Measurements from ENCODE around the gene ITGB5. TPM values are rescaled to one million over a fixed set of nuclear protein-coding genes. Genes with fewer than 3 reads are reported as not detected.

Gene ITGB5
- total RNA-seq, 1 experiment from 2014 or later, result 146 TPM

- H3K79me1 ChIP-seq (ENCODE audit: insufficient read depth, low read depth, low read length, poor library complexity, severe bottlenecking), result peaks cover 2% of the 10 kb centered on the region
- H4K5ac ChIP-seq (ENCODE audit: insufficient read length, low read depth, low read length), result no peak overlapping the region
- H4K20me1 ChIP-seq (ENCODE audit: control insufficient read depth, insufficient read depth, insufficient read length), result no peaks in the 10 kb centered on the region
- H3K4me1 Mint-ChIP-seq, result peaks cover 7 to 15% of the 10 kb centered on the region in 2 experiments
- H2AFZ ChIP-seq (ENCODE audit: low read length), result no peak overlapping the region
- H3K27me3 ChIP-seq (ENCODE audit: insufficient read depth, low read length), result no peaks in the 10 kb centered on the region
- H2BK12ac ChIP-seq (ENCODE audit: insufficient read length, low read depth, low read length), result no peak overlapping the region
- no peak overlapping the region for H2BK5ac ChIP-seq (ENCODE audit: insufficient read length, low read length)
- no peaks in the 10 kb centered on the region for H3K9me3 ChIP-seq (ENCODE audit: control insufficient read depth, low read depth, low read length)
- no peaks in the 10 kb centered on the region for H3K27me3 Mint-ChIP-seq (ENCODE audit: low read depth)
- no peak overlapping the region for H3K4me2 ChIP-seq (ENCODE audit: insufficient read depth, insufficient read length, low read length)
- DNase-seq, result no peak
- H3K14ac ChIP-seq (ENCODE audit: insufficient read depth, low read length), result no peak overlapping the region
- H3K79me2 ChIP-seq (ENCODE audit: insufficient read depth, low read length), result peaks cover under 1% of the 10 kb centered on the region; the same call in 1 of the 2 replicates
- H3K9ac ChIP-seq (ENCODE audit: extremely low read depth, insufficient read length, low read length), result no peak overlapping the region
- H3K27ac Mint-ChIP-seq, result peak overlapping the region in 2 of 3 experiments; percentile 27 to 39; a peak in 1 of 7 replicates
- no peak for TF ChIP-seq CTCF (conservative IDR thresholded peaks at IDR 0.05)
- H4K91ac ChIP-seq (ENCODE audit: insufficient read length, low read depth, low read length), result no peak overlapping the region
- H3T11ph ChIP-seq (ENCODE audit: low read length), result no peak overlapping the region
- H3K56ac ChIP-seq (ENCODE audit: insufficient read length, low read depth, low read length), result no peak overlapping the region
- no peak overlapping the region for H3K18ac ChIP-seq (ENCODE audit: insufficient read length, low read depth, low read length)
- no peak overlapping the region for H3K4ac ChIP-seq (ENCODE audit: low read depth, low read length)
- WGBS (ENCODE audit: extremely low coverage, insufficient read length, low lambda C conversion rate), result no CpG with 5 or more reads among the region's 2 CpGs
- no peak overlapping the region for H2BK120ac ChIP-seq (ENCODE audit: low read depth, low read length, poor library complexity, severe bottlenecking)
- H3K27ac ChIP-seq (ENCODE audit: insufficient read length, low read depth, low read length), result no peak overlapping the region
- no peaks in the 10 kb centered on the region for H3K4me1 ChIP-seq (ENCODE audit: insufficient read depth, low read length)
- H2BK15ac ChIP-seq (ENCODE audit: low read depth, low read length), result no peak overlapping the region
- no peaks in the 10 kb centered on the region for H3K23me2 ChIP-seq (ENCODE audit: insufficient read length, low read depth, low read length, poor library complexity, severe bottlenecking)
- H3K4me3 Mint-ChIP-seq, result no peak overlapping the region
- peaks cover 38 to 60% (median 43%) of the 10 kb centered on the region in 3 experiments for H3K36me3 Mint-ChIP-seq (ENCODE audit: insufficient read depth in 1 of 3, low read depth in 3 of 3)
- H2AK5ac ChIP-seq (ENCODE audit: insufficient read length, low read length), result no peak overlapping the region
- H2BK20ac ChIP-seq (ENCODE audit: low read depth, low read length, poor library complexity, severe bottlenecking), result no peak overlapping the region
- H3K9me3 Mint-ChIP-seq, result no peaks in the 10 kb centered on the region
- no peak overlapping the region for H4K8ac ChIP-seq (replicated peaks; ENCODE audit: insufficient read length, low read depth, low read length)
- H3K23ac ChIP-seq (ENCODE audit: insufficient read length, low read depth, low read length), result no peak overlapping the region
Observed at GRCh38 chr3:124841517-124841916, 45.6 kb downstream of the ITGB5 start.
